GM19238 (cell line): ENCODE results near the gene ABCC4.

Experiments used
- DNase-seq: peaks from one replicate; pipeline ENCODE4 v3.0.0; 2011; ENCODE audit warnings: low spot score; ENCODE audit not compliant: insufficient read length

The ABCC4 gene

GRCh38 chr13:95261956-95262355 is 39.3 kb downstream of the ABCC4 start:
- no peak for DNase-seq

GRCh38 chr13:95260031-95260525 is 41.2 kb downstream of the ABCC4 start:
- no peak for DNase-seq

- DNase-seq, result no peak
These were observed 42.5 kb downstream of the ABCC4 start for GRCh38 chr13:95258619-95259194.

GRCh38 chr13:95258098-95258497 is 43.2 kb downstream of the ABCC4 start:
- no peak for DNase-seq

- no peak for DNase-seq
These were observed 45.2 kb downstream of the ABCC4 start for GRCh38 chr13:95256091-95256490.

GRCh38 chr13:95255072-95255732 is 46.0 kb downstream of the ABCC4 start:
- no peak for DNase-seq

- no peak for DNase-seq
These were observed 46.9 kb downstream of the ABCC4 start for GRCh38 chr13:95254339-95254738.

GRCh38 chr13:95253033-95253432 is 48.2 kb downstream of the ABCC4 start:
- DNase-seq, result no peak

GRCh38 chr13:95251641-95252040 is 49.6 kb downstream of the ABCC4 start:
- DNase-seq, result no peak

- DNase-seq, result no peak
These were observed 50.3 kb downstream of the ABCC4 start for GRCh38 chr13:95250961-95251360.

- no peak for DNase-seq
These were observed 52.3 kb downstream of the ABCC4 start for GRCh38 chr13:95248953-95249352.

- DNase-seq, result no peak
These were observed 53.4 kb downstream of the ABCC4 start for GRCh38 chr13:95247852-95248251.

- DNase-seq, result no peak
These were observed 54.1 kb downstream of the ABCC4 start for GRCh38 chr13:95247171-95247570.

GRCh38 chr13:95246292-95247082 is 54.8 kb downstream of the ABCC4 start:
- no peak for DNase-seq

GRCh38 chr13:95245071-95245470 is 56.2 kb downstream of the ABCC4 start:
- DNase-seq, result no peak

GRCh38 chr13:95243207-95243606 is 58.0 kb downstream of the ABCC4 start:
- no peak for DNase-seq

- no peak for DNase-seq
These were observed 59.9 kb downstream of the ABCC4 start for GRCh38 chr13:95241321-95241720.

- peak; percentile 27 for DNase-seq
These were observed 62.0 kb downstream of the ABCC4 start for GRCh38 chr13:95239283-95239682.

GRCh38 chr13:95237310-95237870 is 63.9 kb downstream of the ABCC4 start:
- no peak for DNase-seq

- no peak for DNase-seq
These were observed 64.5 kb downstream of the ABCC4 start for GRCh38 chr13:95236774-95237173.

GRCh38 chr13:95235974-95236373 is 65.3 kb downstream of the ABCC4 start:
- no peak for DNase-seq

- no peak for DNase-seq
These were observed 66.0 kb downstream of the ABCC4 start for GRCh38 chr13:95235199-95235756.
